K562 (cell line): ENCODE results near the gene GSTM1. TPM values are rescaled to one million over a fixed set of nuclear protein-coding genes. Genes with fewer than 3 reads are reported as not detected.

ENCODE experiments used
- EGR1 ChIP-seq: fragments of 450-650 bp; conservative IDR thresholded peaks from 2 replicates; pipeline ENCODE4 v1.6.1; 2017; ENCODE audit warnings: mild to moderate bottlenecking
- FOXK2 ChIP-seq, 2 experiments: fragments of 450-650 bp; IDR thresholded peaks in 1 of 2; conservative IDR thresholded peaks in 1 of 2; 2 replicates each; pipeline ENCODE4 v1.6.1; 2016; ENCODE audit warnings: low read depth in 2 of 2, mild to moderate bottlenecking in 1 of 2
- GATAD2B ChIP-seq: fragments of 450-650 bp; IDR thresholded peaks from 2 replicates; pipeline ENCODE4 v1.6.1; 2017; ENCODE audit warnings: mild to moderate bottlenecking, borderline replicate concordance
- HMGN3 ChIP-seq: IDR thresholded peaks from 2 replicates; pipeline ENCODE4 v1.6.1; 2011; ENCODE audit warnings: borderline replicate concordance, low read depth, mild to moderate bottlenecking, mixed read lengths, low read length; ENCODE audit not compliant: insufficient read length; ENCODE audit errors: extremely low read depth
- HMGXB4 ChIP-seq: sonication (generic); formaldehyde crosslinking; IDR thresholded peaks from 2 replicates; pipeline ENCODE4 v1.8.1; 2023; ENCODE audit warnings: mild to moderate bottlenecking, missing genetic modification reagents
- L3MBTL2 ChIP-seq: fragments of 450-650 bp; IDR thresholded peaks from 2 replicates; pipeline ENCODE4 v1.6.1; 2016; ENCODE audit warnings: mild to moderate bottlenecking, moderate library complexity
- MAZ ChIP-seq, 2 experiments: fragments of 450-650 bp in 1 of 2; sonication (generic) in 1 of 2; formaldehyde crosslinking; IDR thresholded peaks in 1 of 2; conservative IDR thresholded peaks in 1 of 2; 2 replicates each; pipeline versions ENCODE4 v1.4.0 to v1.5.0; 2020; ENCODE audit warnings: mild to moderate bottlenecking in 1 of 2, missing genetic modification reagents in 1 of 2
- MLX ChIP-seq, 2 experiments: fragments of 450-650 bp in 1 of 2; sonication (generic) in 1 of 2; formaldehyde crosslinking; conservative IDR thresholded peaks; 2 replicates each; pipeline versions ENCODE4 v1.4.0 to v1.8.1; 2020 to 2022; ENCODE audit warnings: mild to moderate bottlenecking in 1 of 2, missing genetic modification reagents in 1 of 2
- SNAPC5 ChIP-seq: fragments of 250-450 bp; sonication (Bioruptor Pico); IDR thresholded peaks from 2 replicates; pipeline ENCODE4 v1.8.0; 2021; ENCODE audit warnings: moderate library complexity, mild to moderate bottlenecking, inconsistent platforms
- TFAP4 ChIP-seq: sonication (generic); formaldehyde crosslinking; IDR thresholded peaks from 2 replicates; pipeline ENCODE4 v1.8.0; 2022; ENCODE audit warnings: missing genetic modification reagents, mild to moderate bottlenecking, moderate library complexity, borderline replicate concordance
- ZBTB40 ChIP-seq, 2 experiments: fragments of 450-650 bp in 1 of 2; sonication (generic) in 1 of 2; formaldehyde crosslinking in 1 of 2; IDR thresholded peaks; 2 replicates each; pipeline versions ENCODE4 v1.7.1 to v1.9.0; 2016 to 2022; ENCODE audit warnings: inconsistent platforms in 1 of 2, mild to moderate bottlenecking in 1 of 2, missing genetic modification reagents in 1 of 2
- polyA plus RNA-seq, 8 experiments: library from polyadenylated mRNA; depleted of rRNA in 4 of 8; stranded (reverse) in 5 of 8; unstranded in 3 of 8; fragments of >200 nt; fragmentation: Nextera tagmentation in 2 of 8; fragmentation: Illumina TruSeq in 1 of 8; extraction: Ambion mirVana in 2 of 8; extraction: Trizol in 1 of 8; gene quantifications; 2 replicates each; pipeline versions ENCODE4 v1.2.1 to v1.2.3, GENCODE V29; 2011 to 2014; ENCODE audit warnings: inconsistent platforms in 1 of 8, missing spikeins in 1 of 8
- total RNA-seq, 7 experiments: library from RNA; depleted of rRNA in 6 of 7; stranded (reverse); fragments of >200 nt in 6 of 7; fragmentation: Illumina TruSeq in 2 of 7; extraction: Trizol in 2 of 7; gene quantifications; 2 replicates each; pipeline versions ENCODE4 v1.2.1 to v1.2.3, GENCODE V29; 2011 to 2021; ENCODE audit warnings: low replicate concordance in 1 of 7

The GSTM1 gene
- total and polyA plus RNA-seq, 9 of the 15 experiments (the other 6 are each of a cell fraction or from before 2014, with no cell fraction given): not detected

GRCh38 chr1:109655615-109656519 lies 31.8 kb upstream of the GSTM1 start, which contains the start of gene GSTM4 (continued):
- peak; percentile 71 for TF ChIP-seq ZBTB40 (IDR thresholded peaks at IDR 0.05)
- no peak for TF ChIP-seq ZBTB40 (CRISPR knock-in tag; IDR thresholded peaks at IDR 0.05)
- TF ChIP-seq MLX (CRISPR knock-in tag; conservative IDR thresholded peaks at IDR 0.05): 0 out of 4 replicates have a peak, but pooled peaks of 1 of the 2 experiments have one; percentile 59
- no peak; a peak in 1 of 4 replicates for TF ChIP-seq FOXK2 (conservative IDR thresholded peaks at IDR 0.05 in 1 of 2, IDR thresholded peaks at IDR 0.05 in 1 of 2; ENCODE audit: low read depth in 2 of 2)
- peak; percentile 90 for TF ChIP-seq TFAP4 (CRISPR knock-in tag)
- peak; percentile 23 for TF ChIP-seq HMGN3
- TF ChIP-seq SNAPC5 (CRISPR knock-in tag): no peak
- TF ChIP-seq GATAD2B: no peak
- TF ChIP-seq HMGXB4: 0 out of 2 replicates have a peak, but pooled peaks have one; percentile 55
- peak; percentile 76 for TF ChIP-seq L3MBTL2
- TF ChIP-seq EGR1: peak; percentile 96
- peak; percentile 84 to 95 for TF ChIP-seq MAZ (CRISPR knock-in tag; conservative IDR thresholded peaks at IDR 0.05 in 1 of 2, IDR thresholded peaks at IDR 0.05 in 1 of 2)
